Activated CD4-positive, alpha-beta T cell treated with anti-CD3 and anti-CD28 coated beads, Interleukin-2, amount 10 ng/mL, durations not matched to agents 7 days and 5 days (primary cell): ENCODE measurements around the gene HERC2. TPM values are rescaled to one million over a fixed set of nuclear protein-coding genes. Genes with fewer than 3 reads are reported as not detected.

Experiments
- CTCF ChIA-PET: fragments of 350-600 bp; sonication (Branson Sonifier 250); formaldehyde crosslinking; loops from one replicate; lab custom pipeline; 2021; ENCODE audit warnings: antibody characterized with exemption; lab: Charles Lee
- POLR2A ChIA-PET: fragments of 350-600 bp; sonication (Branson Sonifier 250); formaldehyde crosslinking; loops from one replicate; lab custom pipeline; 2021; ENCODE audit warnings: antibody characterized with exemption; lab: Charles Lee
- DNase-seq: peaks from one replicate; pipeline ENCODE4 v3.0.0-alpha.2; 2020
- H3K27ac Mint-ChIP-seq: one replicate; pipeline ENCODE4 v1.8.0; 2021; ENCODE audit warnings: mild to moderate bottlenecking, moderate library complexity, mixed read lengths
- H3K27me3 Mint-ChIP-seq: one replicate; pipeline ENCODE4 v1.8.0; 2021; ENCODE audit warnings: mixed read lengths
- H3K36me3 Mint-ChIP-seq: one replicate; pipeline ENCODE4 v1.8.0; 2021; ENCODE audit warnings: low read depth, mixed read lengths
- H3K4me1 Mint-ChIP-seq: one replicate; pipeline ENCODE4 v1.8.0; 2021; ENCODE audit warnings: mixed read lengths
- H3K4me3 Mint-ChIP-seq: one replicate; pipeline ENCODE4 v1.8.0; 2021; ENCODE audit warnings: mild to moderate bottlenecking, moderate library complexity, mixed read lengths
- H3K9me3 Mint-ChIP-seq: one replicate; pipeline ENCODE4 v1.8.0; 2021; ENCODE audit warnings: mixed read lengths
- total RNA-seq, 2 experiments: library from RNA; stranded (reverse); gene quantifications; one replicate each; pipeline ENCODE4 v1.2.3, GENCODE V29; 2021

HERC2 gene
- total RNA-seq, 2 experiments from 2014 or later, result 47.8 to 48.2 TPM

GRCh38 chr15:28079313-28079969 is 242.5 kb downstream of the HERC2 start:
- ChIA-PET CTCF (interaction anchor here (1.7 kb wide), 1 partner anchor 12 kb away, joined by 4 read pairs; no protein-coding TSS in a partner anchor), POLR2A (no interaction called here)
- no peaks in the 10 kb centered on the region for H3K9me3 Mint-ChIP-seq
- no peaks in the 10 kb centered on the region for H3K36me3 Mint-ChIP-seq
- no peak for DNase-seq
- H3K27me3 Mint-ChIP-seq, result no peaks in the 10 kb centered on the region
- no peak overlapping the region for H3K4me3 Mint-ChIP-seq
- no peak overlapping the region for H3K27ac Mint-ChIP-seq
- no peaks in the 10 kb centered on the region for H3K4me1 Mint-ChIP-seq

- POLR2A ChIA-PET, result no interaction called here
- Mint-ChIP-seq H3K27ac (no peak overlapping the region), H3K4me3 (no peak overlapping the region), H3K9me3 (no peaks in the 10 kb centered on the region), H3K27me3 (peaks cover 3% of the 10 kb centered on the region), H3K36me3 (no peaks in the 10 kb centered on the region), H3K4me1 (no peaks in the 10 kb centered on the region)
- CTCF ChIA-PET, result no interaction called here
- DNase-seq, result no peak
These were observed 243.7 kb downstream of the HERC2 start for GRCh38 chr15:28078191-28078719.

- H3K4me1 Mint-ChIP-seq, result no peaks in the 10 kb centered on the region
- no peak overlapping the region for H3K4me3 Mint-ChIP-seq
- DNase-seq, result no peak
- no peaks in the 10 kb centered on the region for H3K36me3 Mint-ChIP-seq
- H3K27ac Mint-ChIP-seq, result no peak overlapping the region
- no peaks in the 10 kb centered on the region for H3K9me3 Mint-ChIP-seq
- POLR2A ChIA-PET, result no interaction called here
- CTCF ChIA-PET, result no interaction called here
- H3K27me3 Mint-ChIP-seq, result peaks cover 3% of the 10 kb centered on the region
These were observed 246.4 kb downstream of the HERC2 start for GRCh38 chr15:28075573-28075972.

- Mint-ChIP-seq H3K9me3 (peaks cover 5% of the 10 kb centered on the region), H3K27me3 (peaks cover 36% of the 10 kb centered on the region), H3K4me3 (no peak overlapping the region), H3K4me1 (no peaks in the 10 kb centered on the region), H3K27ac (no peak overlapping the region), H3K36me3 (no peaks in the 10 kb centered on the region)
- ChIA-PET POLR2A (no interaction called here), CTCF (no interaction called here)
- DNase-seq, result no peak
These were observed 253.0 kb downstream of the HERC2 start for GRCh38 chr15:28068930-28069329.

GRCh38 chr15:28066231-28066630 is 255.7 kb downstream of the HERC2 start:
- no peak for DNase-seq
- H3K4me1 Mint-ChIP-seq, result no peaks in the 10 kb centered on the region
- H3K27me3 Mint-ChIP-seq, result peaks cover 41% of the 10 kb centered on the region
- peaks cover 7% of the 10 kb centered on the region for H3K9me3 Mint-ChIP-seq
- no peak overlapping the region for H3K27ac Mint-ChIP-seq
- H3K4me3 Mint-ChIP-seq, result no peak overlapping the region
- POLR2A ChIA-PET, result no interaction called here
- CTCF ChIA-PET, result no interaction called here
- H3K36me3 Mint-ChIP-seq, result no peaks in the 10 kb centered on the region

Other genes with a start within 250 kb of the HERC2 start
- gene OCA2, start 222.9 kb downstream of the HERC2 start, total RNA-seq, result not detected
- gene GOLGA6L24, start 35.9 kb upstream of the HERC2 start, total RNA-seq, result not detected
- not detected for gene GOLGA8F, start 56.5 kb upstream of the HERC2 start, total RNA-seq
- gene GOLGA8G, start 210.8 kb upstream of the HERC2 start, total RNA-seq, result not detected
- not detected for gene GOLGA6L25, start 231.4 kb upstream of the HERC2 start, total RNA-seq